Neural crest cell (in vitro differentiated cells): ENCODE measurements around the gene RIOX2. TPM values are rescaled to one million over a fixed set of nuclear protein-coding genes. Genes with fewer than 3 reads are reported as not detected.
"Not testable (repeated sequence)": the region's sequence is repeated elsewhere in the genome, so short reads cannot be mapped to it uniquely, and the experiment has no call there.

Source experiments
- DNase-seq: peaks from one replicate; pipeline ENCODE4 v3.0.0; 2021; ENCODE audit warnings: low read depth, mixed read lengths, low spot score
- H3K27ac Mint-ChIP-seq: one replicate; pipeline ENCODE4 v1.8.0; 2021; ENCODE audit warnings: mild to moderate bottlenecking, mixed read lengths; ENCODE audit not compliant: unreplicated experiment
- H3K27me3 Mint-ChIP-seq: 2 replicates; pipeline ENCODE4 v1.8.0; 2021; ENCODE audit warnings: low read depth, mild to moderate bottlenecking, mixed read lengths
- H3K36me3 Mint-ChIP-seq: 2 replicates; pipeline ENCODE4 v1.8.0; 2021; ENCODE audit warnings: low read depth, mild to moderate bottlenecking, mixed read lengths
- H3K4me1 Mint-ChIP-seq: 2 replicates; pipeline ENCODE4 v1.8.0; 2021; ENCODE audit warnings: mixed read lengths
- H3K4me3 Mint-ChIP-seq: one replicate; pipeline ENCODE4 v1.8.0; 2021; ENCODE audit warnings: mild to moderate bottlenecking, mixed read lengths
- H3K9me3 Mint-ChIP-seq: 2 replicates; pipeline ENCODE4 v1.8.0; 2021; ENCODE audit warnings: mixed read lengths
- CTCF ChIP-seq: fragments of 200-600 bp; sonication (generic); conservative IDR thresholded peaks from 2 replicates; pipeline ENCODE4 v1.5.0; 2021; ENCODE audit warnings: antibody characterized with exemption, mild to moderate bottlenecking
- total RNA-seq: library from RNA; stranded (reverse); gene quantifications from 2 replicates; pipeline ENCODE4 v1.2.1, GENCODE V29; 2021

The RIOX2 gene
- total RNA-seq, 1 donor from 2014 or later, result 21.0 TPM

GRCh38 chr3:97914388-97914787 lies 57.8 kb downstream of the RIOX2 start:
- H3K4me3 Mint-ChIP-seq, result no peak overlapping the region
- no peaks in the 10 kb centered on the region for H3K9me3 Mint-ChIP-seq
- no peak for TF ChIP-seq CTCF
- H3K36me3 Mint-ChIP-seq, result peaks cover 5% of the 10 kb centered on the region
- no peak for DNase-seq
- H3K27me3 Mint-ChIP-seq, result no peaks in the 10 kb centered on the region
- peaks cover 7% of the 10 kb centered on the region for H3K4me1 Mint-ChIP-seq
- H3K27ac Mint-ChIP-seq, result no peak overlapping the region

- DNase-seq, result no peak
- Mint-ChIP-seq H3K9me3 (no peaks in the 10 kb centered on the region), H3K36me3 (peaks cover 2% of the 10 kb centered on the region), H3K4me1 (peaks cover 7% of the 10 kb centered on the region), H3K27ac (no peak overlapping the region), H3K27me3 (no peaks in the 10 kb centered on the region), H3K4me3 (no peak overlapping the region)
- no peak for TF ChIP-seq CTCF
These were observed 60.8 kb downstream of the RIOX2 start for GRCh38 chr3:97911459-97911858.

- Mint-ChIP-seq H3K36me3 (peaks cover 2% of the 10 kb centered on the region), H3K4me3 (no peak overlapping the region), H3K27ac (no peak overlapping the region), H3K4me1 (peaks cover 7% of the 10 kb centered on the region), H3K27me3 (no peaks in the 10 kb centered on the region), H3K9me3 (no peaks in the 10 kb centered on the region)
- no peak for TF ChIP-seq CTCF
- DNase-seq, result no peak
These were observed 61.3 kb downstream of the RIOX2 start for GRCh38 chr3:97910931-97911351.

GRCh38 chr3:97910236-97910831 lies 61.9 kb downstream of the RIOX2 start:
- H3K4me1 Mint-ChIP-seq, result not testable (repeated sequence)
- H3K27ac Mint-ChIP-seq, result peak overlapping the region; percentile 71

GRCh38 chr3:97909830-97910229 lies 62.4 kb downstream of the RIOX2 start:
- H3K27ac Mint-ChIP-seq, DNase-seq, H3K9me3 Mint-ChIP-seq, H3K27me3 Mint-ChIP-seq, H3K4me1 Mint-ChIP-seq, H3K36me3 Mint-ChIP-seq, H3K4me3 Mint-ChIP-seq: not testable (repeated sequence)

More at GRCh38 chr3:97910236-97910831, 61.9 kb downstream of the RIOX2 start:
- H3K27me3 Mint-ChIP-seq, H3K9me3 Mint-ChIP-seq, H3K36me3 Mint-ChIP-seq, DNase-seq: not testable (repeated sequence)
- H3K4me3 Mint-ChIP-seq, result peak overlapping the region; percentile 54

GRCh38 chr3:97901313-97902248 lies 70.7 kb downstream of the RIOX2 start:
- no peak overlapping the region for H3K4me3 Mint-ChIP-seq
- H3K27ac Mint-ChIP-seq, result no peak overlapping the region
- peaks cover 4% of the 10 kb centered on the region for H3K36me3 Mint-ChIP-seq
- DNase-seq, result no peak
- peaks cover 4% of the 10 kb centered on the region for H3K4me1 Mint-ChIP-seq
- no peak for TF ChIP-seq CTCF
- H3K27me3 Mint-ChIP-seq, result no peaks in the 10 kb centered on the region
- no peaks in the 10 kb centered on the region for H3K9me3 Mint-ChIP-seq
